Measurements from ENCODE around the gene CAMSAP1. TPM values are rescaled to one million over a fixed set of nuclear protein-coding genes. Genes with fewer than 3 reads are reported as not detected.

Gene CAMSAP1
- total and polyA plus RNA-seq, 9 of the 15 experiments (the other 6 are each of a cell fraction or from before 2014, with no cell fraction given): 1.5 to 28.8 (median 14.3) TPM

DNA sequence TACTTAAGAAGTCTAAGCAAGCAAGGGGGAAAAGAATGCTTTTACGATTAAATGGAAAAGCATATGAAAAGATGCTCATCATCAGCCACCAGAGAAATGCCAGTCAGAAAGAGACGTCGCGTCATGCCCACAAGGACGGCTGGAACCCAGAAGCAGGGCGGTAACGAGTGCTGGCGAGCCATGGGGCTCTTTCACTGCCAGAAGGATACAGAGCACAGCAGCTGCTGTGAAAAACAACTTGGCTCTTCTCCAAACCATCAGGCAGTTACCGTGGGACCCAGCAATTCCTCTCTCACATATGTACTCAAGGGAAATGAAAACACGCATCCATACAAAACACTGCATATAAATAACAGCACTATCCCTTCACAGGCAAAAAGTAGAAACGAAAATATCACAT, 95.5 kb downstream of the CAMSAP1 start:
- ChIA-PET CTCF (ENCODE audit: low intra/inter-chr PET ratio) (no interaction called here), POLR2A (no interaction called here)
- FAIRE-seq (no peak), DNase-seq (ENCODE audit: extremely low read depth in 1 of 4, low spot score in 3 of 4) (no peak), ATAC-seq (no peak)
- intact Hi-C loops (cut with micrococcal nuclease): no loop called here
- Histone ChIP-seq H3K4me2 (ENCODE audit: insufficient read depth, low read length) (no peak overlapping the region), H3K27me3 (ENCODE audit: control insufficient read depth in 2 of 2, insufficient read depth in 2 of 2, low read length in 2 of 2) (no peaks in the 10 kb centered on the region), H3K9ac (ENCODE audit: insufficient read depth in 1 of 2, low read depth in 2 of 2, low read length in 2 of 2) (no peak overlapping the region), H3K9me1 (ENCODE audit: control insufficient read depth, insufficient read depth, low read length) (no peaks in the 10 kb centered on the region), H3K9me3 (replicated peaks; ENCODE audit: control insufficient read depth, insufficient read depth, low read depth, low read length) (no peaks in the 10 kb centered on the region), H3K4me1 (replicated peaks in 1 of 2; ENCODE audit: control insufficient read depth in 2 of 2, insufficient read depth in 2 of 2, low read length in 2 of 2) (no peaks in the 10 kb centered on the region), H3K79me2 (ENCODE audit: control insufficient read depth, insufficient read depth, low read length) (no peaks in the 10 kb centered on the region), H4K20me1 (replicated peaks; ENCODE audit: control insufficient read depth, insufficient read depth, low read length) (0 out of 2 replicates have a peak, but pooled peaks cover 4% of the 10 kb centered on the region), H3K27ac (ENCODE audit: extremely low read depth, low read depth, low read length) (no peak overlapping the region), H2AFZ (ENCODE audit: low read depth, low read length) (no peak overlapping the region), H3K36me3 (ENCODE audit: control insufficient read depth, insufficient read depth, low read length) (peaks cover 67% of the 10 kb centered on the region; the same call in 2 of the 3 replicates), H3K4me3 (no peak overlapping the region)
- in situ Hi-C loops (cut with MboI): no loop called here
- no TSS peak for BruUV-seq (replicated peaks)
- 87% methylated on average over 11 of the region's 11 CpGs for WGBS (ENCODE audit: insufficient coverage, low coverage, missing lambda C conversion rate)
- TF ChIP-seq NRF1 (conservative IDR thresholded peaks at IDR 0.05 in 1 of 2, IDR thresholded peaks at IDR 0.05 in 1 of 2): no peak
- TF ChIP-seq PBX2 (CRISPR knock-in tag; IDR thresholded peaks at IDR 0.05; ENCODE audit: low read depth): no peak
- no peak for TF ChIP-seq PBX2 (tag; conservative IDR thresholded peaks at IDR 0.05; ENCODE audit: low read depth)
- TF ChIP-seq HLTF (IDR thresholded peaks at IDR 0.05): no peak
- no peak for TF ChIP-seq LEF1 (IDR thresholded peaks at IDR 0.05)
- TF ChIP-seq MTA3 (IDR thresholded peaks at IDR 0.05; ENCODE audit: borderline replicate concordance): no peak
- no peak for TF ChIP-seq TAF15 (IDR thresholded peaks at IDR 0.05; ENCODE audit: low read depth, low read length)
- TF ChIP-seq ELK3 (CRISPR knock-in tag; IDR thresholded peaks at IDR 0.05): no peak
- TF ChIP-seq SP2 (IDR thresholded peaks at IDR 0.05; ENCODE audit: extremely low read depth, low read depth, low read length, poor library complexity, severe bottlenecking): no peak
- no peak for TF ChIP-seq ZNF3 (CRISPR knock-in tag; IDR thresholded peaks at IDR 0.05)
- no peak for TF ChIP-seq MED1 (CRISPR knock-in tag; IDR thresholded peaks at IDR 0.05; ENCODE audit: borderline replicate concordance)
- no peak for TF ChIP-seq FOXJ2 (tag; IDR thresholded peaks at IDR 0.05)
- TF ChIP-seq, protein P1, sequence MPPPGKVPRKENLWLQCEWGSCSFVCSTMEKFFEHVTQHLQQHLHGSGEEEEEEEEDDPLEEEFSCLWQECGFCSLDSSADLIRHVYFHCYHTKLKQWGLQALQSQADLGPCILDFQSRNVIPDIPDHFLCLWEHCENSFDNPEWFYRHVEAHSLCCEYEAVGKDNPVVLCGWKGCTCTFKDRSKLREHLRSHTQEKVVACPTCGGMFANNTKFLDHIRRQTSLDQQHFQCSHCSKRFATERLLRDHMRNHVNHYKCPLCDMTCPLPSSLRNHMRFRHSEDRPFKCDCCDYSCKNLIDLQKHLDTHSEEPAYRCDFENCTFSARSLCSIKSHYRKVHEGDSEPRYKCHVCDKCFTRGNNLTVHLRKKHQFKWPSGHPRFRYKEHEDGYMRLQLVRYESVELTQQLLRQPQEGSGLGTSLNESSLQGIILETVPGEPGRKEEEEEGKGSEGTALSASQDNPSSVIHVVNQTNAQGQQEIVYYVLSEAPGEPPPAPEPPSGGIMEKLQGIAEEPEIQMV (tag; conservative IDR thresholded peaks at IDR 0.05; ENCODE audit: low read depth): no peak
- no peak for TF ChIP-seq ATF6 (CRISPR knock-in tag; IDR thresholded peaks at IDR 0.05)
- no peak for TF ChIP-seq CBX5 (IDR thresholded peaks at IDR 0.05; ENCODE audit: borderline replicate concordance, low read depth)
